Stimulated activated naive CD4-positive, alpha-beta T cell treated with Interleukin-2 at 50 U/mL for 16 hours (primary cell): ENCODE measurements around the gene LMO7.
"Not testable (repeated sequence)": the region's sequence is repeated elsewhere in the genome, so short reads cannot be mapped to it uniquely, and the experiment has no call there.

Experiments used
- DNase-seq: peaks from one replicate; lab custom pipeline; 2025; lab: John Stamatoyannopoulos, UW

LMO7 gene

GRCh38 chr13:75699062-75699461 is 62.9 kb downstream of the LMO7 start:
- DNase-seq = no peak

GRCh38 chr13:75699717-75700116 is 63.6 kb downstream of the LMO7 start:
- DNase-seq = not testable (repeated sequence)

GRCh38 chr13:75700552-75700951 is 64.4 kb downstream of the LMO7 start:
- DNase-seq = no peak

GRCh38 chr13:75702476-75702875 is 66.3 kb downstream of the LMO7 start:
- DNase-seq = no peak

- no peak for DNase-seq
Observed at GRCh38 chr13:75703769-75704168, 67.6 kb downstream of the LMO7 start.

- no peak for DNase-seq
Observed at GRCh38 chr13:75704194-75704926, 68.2 kb downstream of the LMO7 start.

GRCh38 chr13:75704927-75705288 is 68.8 kb downstream of the LMO7 start:
- DNase-seq = no peak

GRCh38 chr13:75705395-75705794 is 69.3 kb downstream of the LMO7 start:
- DNase-seq = no peak

GRCh38 chr13:75705908-75706307 is 69.8 kb downstream of the LMO7 start:
- no peak for DNase-seq

- no peak for DNase-seq
Observed at GRCh38 chr13:75713852-75714251, 77.7 kb downstream of the LMO7 start.

- DNase-seq = no peak
Observed at GRCh38 chr13:75715601-75716523, 79.7 kb downstream of the LMO7 start.

- no peak for DNase-seq
Observed at GRCh38 chr13:75717525-75717924, 81.4 kb downstream of the LMO7 start.

- DNase-seq = no peak
Observed at GRCh38 chr13:75721307-75721706, 85.2 kb downstream of the LMO7 start.

- no peak for DNase-seq
Observed at GRCh38 chr13:75723901-75724300, 87.8 kb downstream of the LMO7 start.

- DNase-seq = no peak
Observed at GRCh38 chr13:75724752-75725517, 88.8 kb downstream of the LMO7 start.

GRCh38 chr13:75725736-75726135 is 89.6 kb downstream of the LMO7 start:
- no peak for DNase-seq

GRCh38 chr13:75726306-75726705 is 90.2 kb downstream of the LMO7 start:
- DNase-seq = no peak

GRCh38 chr13:75733113-75733512 is 97.0 kb downstream of the LMO7 start:
- not testable (repeated sequence) for DNase-seq

- no peak for DNase-seq
Observed at GRCh38 chr13:75736173-75736572, 100.0 kb downstream of the LMO7 start.

GRCh38 chr13:75738841-75739240 is 102.7 kb downstream of the LMO7 start:
- no peak for DNase-seq

- no peak for DNase-seq
Observed at GRCh38 chr13:75739244-75739868, 103.2 kb downstream of the LMO7 start.

GRCh38 chr13:75740031-75740430 is 103.9 kb downstream of the LMO7 start:
- DNase-seq = no peak
